Measurements from ENCODE around the gene GGPS1.

DNA sequence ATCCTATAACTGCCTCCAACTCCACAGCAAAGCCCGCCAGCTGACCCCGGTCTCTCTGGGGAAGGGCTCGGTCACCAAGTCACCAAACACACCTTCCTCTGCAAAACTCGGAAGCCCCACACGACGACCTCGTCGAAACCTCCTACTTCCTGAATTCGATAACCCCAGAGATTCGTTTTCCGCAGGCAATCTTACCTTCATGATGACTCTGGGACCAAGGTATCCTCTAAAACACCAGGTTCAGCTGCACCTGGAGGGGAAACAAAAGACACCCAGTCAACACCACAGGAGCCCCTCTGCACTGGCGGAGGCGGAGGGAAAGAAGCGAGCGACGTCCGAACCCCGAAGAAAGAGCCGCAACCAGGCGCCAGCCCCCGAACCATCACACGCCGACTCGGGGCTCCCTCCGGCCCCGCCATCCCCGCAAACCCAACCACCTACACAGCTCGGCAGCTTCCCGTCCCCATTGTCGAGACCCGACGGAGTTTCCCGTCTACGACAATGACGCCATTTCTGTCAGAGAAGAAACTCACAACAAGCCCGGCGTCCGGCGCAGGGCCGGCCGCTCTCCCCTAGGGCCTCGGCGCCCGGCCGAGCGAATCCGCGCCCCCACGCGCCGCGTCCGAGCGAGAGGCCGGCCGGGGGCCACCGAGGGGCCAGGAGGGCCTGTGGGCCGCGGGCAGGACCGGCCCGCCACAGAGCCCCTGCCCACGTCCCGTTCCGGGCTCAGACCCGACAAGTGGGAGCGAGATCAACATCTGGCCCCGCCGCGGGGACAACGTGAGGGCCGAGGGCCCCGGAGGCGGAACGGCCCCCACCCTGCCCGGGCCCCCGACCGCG lies 1.4 kb upstream of the GGPS1 start:
- TF ChIP-seq, protein P1, sequence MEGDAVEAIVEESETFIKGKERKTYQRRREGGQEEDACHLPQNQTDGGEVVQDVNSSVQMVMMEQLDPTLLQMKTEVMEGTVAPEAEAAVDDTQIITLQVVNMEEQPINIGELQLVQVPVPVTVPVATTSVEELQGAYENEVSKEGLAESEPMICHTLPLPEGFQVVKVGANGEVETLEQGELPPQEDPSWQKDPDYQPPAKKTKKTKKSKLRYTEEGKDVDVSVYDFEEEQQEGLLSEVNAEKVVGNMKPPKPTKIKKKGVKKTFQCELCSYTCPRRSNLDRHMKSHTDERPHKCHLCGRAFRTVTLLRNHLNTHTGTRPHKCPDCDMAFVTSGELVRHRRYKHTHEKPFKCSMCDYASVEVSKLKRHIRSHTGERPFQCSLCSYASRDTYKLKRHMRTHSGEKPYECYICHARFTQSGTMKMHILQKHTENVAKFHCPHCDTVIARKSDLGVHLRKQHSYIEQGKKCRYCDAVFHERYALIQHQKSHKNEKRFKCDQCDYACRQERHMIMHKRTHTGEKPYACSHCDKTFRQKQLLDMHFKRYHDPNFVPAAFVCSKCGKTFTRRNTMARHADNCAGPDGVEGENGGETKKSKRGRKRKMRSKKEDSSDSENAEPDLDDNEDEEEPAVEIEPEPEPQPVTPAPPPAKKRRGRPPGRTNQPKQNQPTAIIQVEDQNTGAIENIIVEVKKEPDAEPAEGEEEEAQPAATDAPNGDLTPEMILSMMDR (IDR thresholded peaks at IDR 0.05): no peak
- TF ChIP-seq EZH2 (IDR thresholded peaks at IDR 0.05) (no peak), EZH2phosphoT487 (IDR thresholded peaks at IDR 0.05) (no peak)
